H1 (cell line): Measurements from ENCODE around the gene CITED1. TPM values are rescaled to one million over a fixed set of nuclear protein-coding genes. Genes with fewer than 3 reads are reported as not detected.

ENCODE experiments used
- CTCF ChIA-PET: fragments of 300-600 bp; sonication (Branson Sonifier 250); formaldehyde crosslinking; loops from one replicate; lab custom pipeline; 2021; ENCODE audit not compliant: partially characterized antibody; lab: Charles Lee
- POLR2A ChIA-PET: fragments of 300-600 bp; sonication (Branson Sonifier 250); formaldehyde crosslinking; loops from one replicate; lab custom pipeline; 2021; ENCODE audit warnings: inconsistent platforms; ENCODE audit not compliant: partially characterized antibody; lab: Charles Lee
- DNase-seq, 2 experiments: peaks; one replicate each; pipeline versions ENCODE4 v3.0.0 to v3.0.0-alpha.2; 2010 to 2022; ENCODE audit warnings: low spot score in 2 of 2, low read depth in 1 of 2, mixed read lengths in 1 of 2
- FAIRE-seq: peaks from 2 replicates; lab custom pipeline; 2011; peaks lifted over from hg19 to GRCh38; lab: Jason Lieb, UNC
- H2AFZ ChIP-seq: 2 replicates; pipeline ENCODE4 v1.8.1; 2012; ENCODE audit warnings: low read length, inconsistent platforms
- H2AK5ac ChIP-seq: 2 replicates; pipeline ENCODE4 v1.6.1; 2013; ENCODE audit warnings: low read depth, low read length
- H2BK120ac ChIP-seq: replicated peaks from 2 replicates; pipeline ENCODE3; 2013; ENCODE audit warnings: low read depth, low read length, inconsistent platforms
- H2BK12ac ChIP-seq: 2 replicates; pipeline ENCODE4 v1.6.1; 2013; ENCODE audit warnings: low read depth, low read length
- H2BK15ac ChIP-seq: 2 replicates; pipeline ENCODE4 v1.6.1; 2013; ENCODE audit warnings: low read length
- H2BK20ac ChIP-seq: 2 replicates; pipeline ENCODE4 v1.6.1; 2013; ENCODE audit warnings: low read length
- H2BK5ac ChIP-seq: 2 replicates; pipeline ENCODE4 v1.6.1; 2013; ENCODE audit warnings: low read depth, low read length
- H3K14ac ChIP-seq: 2 replicates; pipeline ENCODE4 v1.6.1; 2013; ENCODE audit warnings: inconsistent platforms; ENCODE audit not compliant: insufficient read length
- H3K18ac ChIP-seq: 2 replicates; pipeline ENCODE4 v1.6.1; 2013; ENCODE audit warnings: low read length; ENCODE audit errors: extremely low read depth
- H3K23ac ChIP-seq: 2 replicates; pipeline ENCODE4 v1.6.1; 2013; ENCODE audit warnings: inconsistent platforms; ENCODE audit not compliant: insufficient read length
- H3K23me2 ChIP-seq: 2 replicates; pipeline ENCODE4 v1.6.1; 2013; ENCODE audit warnings: low read depth, low read length
- H3K27ac ChIP-seq: 2 replicates; pipeline ENCODE4 v1.6.1; 2011; ENCODE audit warnings: low read depth, low read length, inconsistent platforms
- H3K27me3 ChIP-seq, 4 experiments: replicated peaks in 1 of 4; 1 replicate in 1 of 4; 2 replicates in 3 of 4; pipeline versions ENCODE4 v1.6.1 to v1.8.1; 2011 to 2013; ENCODE audit warnings: low read length in 3 of 4, mild to moderate bottlenecking in 3 of 4, inconsistent platforms in 2 of 4, mixed read lengths in 2 of 4, moderate library complexity in 1 of 4; ENCODE audit not compliant: control insufficient read depth in 3 of 4, insufficient read depth in 3 of 4; ENCODE audit errors: extremely low read depth in 1 of 4
- H3K36me3 ChIP-seq, 4 experiments: 2 replicates each; pipeline versions ENCODE4 v1.6.1 to v1.8.1; 2011 to 2013; ENCODE audit warnings: mild to moderate bottlenecking in 4 of 4, low read length in 3 of 4, moderate library complexity in 2 of 4, control low read depth in 1 of 4, inconsistent platforms in 1 of 4; ENCODE audit not compliant: insufficient read depth in 4 of 4, control insufficient read depth in 2 of 4
- H3K4ac ChIP-seq: replicated peaks from 2 replicates; pipeline ENCODE3; 2013; ENCODE audit warnings: low read length, low read depth, mixed read lengths, inconsistent platforms; ENCODE audit not compliant: insufficient read length
- H3K4me1 ChIP-seq, 4 experiments: replicated peaks in 1 of 4; 1 replicate in 1 of 4; 2 replicates in 3 of 4; pipeline versions ENCODE4 v1.6.1 to v1.8.1; 2011 to 2013; ENCODE audit warnings: low read length in 3 of 4, inconsistent platforms in 2 of 4, mixed read lengths in 1 of 4; ENCODE audit not compliant: insufficient read depth in 4 of 4, control insufficient read depth in 3 of 4
- H3K4me2 ChIP-seq, 2 experiments: 2 replicates each; pipeline versions ENCODE4 v1.6.1 to v1.8.1; 2011 to 2013; ENCODE audit warnings: low read depth in 2 of 2, low read length in 2 of 2, control low read depth in 1 of 2, inconsistent platforms in 1 of 2, mild to moderate bottlenecking in 1 of 2; ENCODE audit not compliant: insufficient read depth in 1 of 2
- H3K4me3 ChIP-seq, 4 experiments: fragments of 200-600, 300-600 bp in 1 of 4; sonication (generic), shearing (Covaris generic), sonication (Bioruptor Twin) in 1 of 4; 2 replicates each; pipeline versions ENCODE4 v1.5.1 to v1.8.1; 2011 to 2016; ENCODE audit warnings: low read length in 4 of 4, low read depth in 3 of 4, control low read depth in 2 of 4, inconsistent platforms in 2 of 4, mild to moderate bottlenecking in 2 of 4, mixed read lengths in 1 of 4, moderate library complexity in 1 of 4; ENCODE audit not compliant: insufficient read depth in 2 of 4; ENCODE audit errors: extremely low read depth in 1 of 4
- H3K56ac ChIP-seq: replicated peaks from 2 replicates; pipeline ENCODE3; 2013; ENCODE audit warnings: low read depth, mild to moderate bottlenecking, mixed read lengths, low read length, inconsistent platforms; ENCODE audit not compliant: insufficient read length
- H3K79me1 ChIP-seq: 2 replicates; pipeline ENCODE4 v1.6.1; 2013; ENCODE audit warnings: low read depth, low read length, control low read depth
- H3K79me2 ChIP-seq, 2 experiments: 2 replicates each; pipeline versions ENCODE4 v1.6.1 to v1.8.1; 2012 to 2013; ENCODE audit warnings: low read length in 2 of 2, mild to moderate bottlenecking in 2 of 2, inconsistent platforms in 1 of 2; ENCODE audit not compliant: insufficient read depth in 2 of 2, control insufficient read depth in 1 of 2
- H3K9ac ChIP-seq, 4 experiments: replicated peaks in 1 of 4; 1 replicate in 1 of 4; 2 replicates in 3 of 4; pipeline versions ENCODE4 v1.6.1 to v1.8.1; 2011 to 2013; ENCODE audit warnings: low read depth in 3 of 4, low read length in 3 of 4, control low read depth in 2 of 4, mild to moderate bottlenecking in 2 of 4, moderate library complexity in 2 of 4, inconsistent platforms in 1 of 4; ENCODE audit errors: extremely low read depth in 1 of 4
- H3K9me3 ChIP-seq, 2 experiments: 2 replicates each; pipeline versions ENCODE4 v1.6.1 to v1.8.1; 2012 to 2013; ENCODE audit warnings: mild to moderate bottlenecking in 2 of 2, moderate library complexity in 2 of 2, control low read depth in 1 of 2, inconsistent platforms in 1 of 2, low read depth in 1 of 2, low read length in 1 of 2, mixed read lengths in 1 of 2; ENCODE audit not compliant: insufficient read depth in 2 of 2
- H4K20me1 ChIP-seq, 2 experiments: replicated peaks in 1 of 2; 2 replicates each; pipeline versions ENCODE3 to v1.8.1; 2011 to 2013; ENCODE audit warnings: inconsistent platforms in 2 of 2, low read length in 2 of 2, mild to moderate bottlenecking in 1 of 2; ENCODE audit not compliant: insufficient read depth in 2 of 2, control insufficient read depth in 1 of 2
- H4K5ac ChIP-seq: 2 replicates; pipeline ENCODE4 v1.6.1; 2013; ENCODE audit warnings: low read length, low read depth, mixed read lengths, inconsistent platforms; ENCODE audit not compliant: insufficient read length
- H4K8ac ChIP-seq: 2 replicates; pipeline ENCODE4 v1.8.0; 2013; ENCODE audit warnings: mild to moderate bottlenecking, moderate library complexity, low read length, inconsistent platforms; ENCODE audit not compliant: insufficient read depth; ENCODE audit errors: extremely low read depth
- H4K91ac ChIP-seq: replicated peaks from 2 replicates; pipeline ENCODE3; 2013; ENCODE audit warnings: low read length, mixed read lengths, inconsistent platforms; ENCODE audit not compliant: insufficient read length
- CREB1 ChIP-seq: IDR thresholded peaks from 2 replicates; pipeline ENCODE4 v1.6.1; 2012; ENCODE audit warnings: inconsistent platforms
- GABPA ChIP-seq: IDR thresholded peaks from 2 replicates; pipeline ENCODE4 v1.6.1; 2011; ENCODE audit warnings: mild to moderate bottlenecking, low read length, moderate library complexity, borderline replicate concordance; ENCODE audit not compliant: insufficient read depth
- MAFK ChIP-seq: IDR thresholded peaks from 2 replicates; pipeline ENCODE4 v1.6.1; 2012; ENCODE audit warnings: low read depth, mild to moderate bottlenecking, improper control_type of control experiment, low read length
- SIN3A ChIP-seq, 2 experiments: IDR thresholded peaks in 1 of 2; conservative IDR thresholded peaks in 1 of 2; 2 replicates each; pipeline ENCODE4 v1.6.1; 2011 to 2012; ENCODE audit warnings: low read length in 2 of 2, improper control_type of control experiment in 1 of 2, low read depth in 1 of 2, mild to moderate bottlenecking in 1 of 2
- WGBS, 2 experiments: shearing (Covaris generic) in 1 of 2; methylation state at CpG; one replicate each; pipeline versions ENCODE4 v1.1.6 to v1.1.7; 2013 to 2015; ENCODE audit warnings: low lambda C conversion rate in 2 of 2, mixed read lengths in 2 of 2, inconsistent platforms in 1 of 2, low coverage in 1 of 2, missing lambda C conversion rate in 1 of 2; ENCODE audit not compliant: insufficient replicate concordance in 2 of 2, insufficient coverage in 1 of 2, insufficient read length in 1 of 2; ENCODE audit errors: extremely low coverage in 1 of 2, missing lambda C conversion rate in 1 of 2; 5-methylcytosine and 5-hydroxymethylcytosine counted together
- polyA plus RNA-seq, 7 experiments: library from polyadenylated mRNA; depleted of rRNA in 3 of 7; stranded (reverse) in 5 of 7; unstranded in 2 of 7; fragments of >200 nt in 5 of 7; fragments of 200-250 nt in 2 of 7; gene quantifications; 1 replicate in 5 of 7; 2 replicates in 1 of 7; 4 replicates in 1 of 7; pipeline versions ENCODE4 v1.2.1 to v1.2.3, GENCODE V29; 2011 to 2013; ENCODE audit warnings: missing spikeins in 2 of 7, mixed read lengths in 2 of 7
- total RNA-seq: library from RNA; stranded (reverse); fragmentation: NEBNext Ultra II Directional; extraction: Animal tissue kit (Norgen Biotek cat#: 25700); gene quantifications from 2 replicates; pipeline ENCODE4 v1.2.1, GENCODE V29; 2021

CITED1 gene
- total and polyA plus RNA-seq, 2 of the 8 experiments (the other 6 are each of a cell fraction or from before 2014, with no cell fraction given): 1.2 to 2.4 TPM

- Histone ChIP-seq H4K20me1 (peaks cover 0 to 17% of the 10 kb centered on the region in 2 experiments), H3K4ac (no peak overlapping the region), H4K5ac (no peak overlapping the region), H3K56ac (no peak overlapping the region), H3K23ac (no peak overlapping the region), H4K8ac (no peak overlapping the region), H2BK12ac (no peak overlapping the region), H3K4me1 (peaks cover 0 to 6% (median 0%) of the 10 kb centered on the region in 4 experiments; a peak in 2 of 7 replicates), H3K4me2 (no peak overlapping the region), H3K36me3 (peaks cover 34 to 86% (median 68%) of the 10 kb centered on the region in 4 experiments), H2BK5ac (no peak overlapping the region), H3K9ac (no peak overlapping the region), H3K79me1 (no peaks in the 10 kb centered on the region), H2AK5ac (no peak overlapping the region), H3K9me3 (no peaks in the 10 kb centered on the region), H4K91ac (no peak overlapping the region), H3K27me3 (no peaks in the 10 kb centered on the region), H2BK20ac (no peak overlapping the region), H3K27ac (no peak overlapping the region), H2AFZ (no peak overlapping the region), H2BK120ac (no peak overlapping the region), H2BK15ac (no peak overlapping the region), H3K23me2 (peaks cover 6% of the 10 kb centered on the region; the same call in 1 of the 2 replicates), H3K79me2 (peaks cover 0 to 26% of the 10 kb centered on the region in 2 experiments; a peak in 3 of 4 replicates), H3K18ac (no peak overlapping the region), H3K4me3 (no peak overlapping the region), H3K14ac (no peak overlapping the region)
- no peak for TF ChIP-seq CREB1
- TF ChIP-seq SIN3A (conservative IDR thresholded peaks at IDR 0.05 in 1 of 2, IDR thresholded peaks at IDR 0.05 in 1 of 2; ENCODE audit: low read depth in 1 of 2, low read length in 2 of 2): no peak
- no peak for TF ChIP-seq MAFK
- TF ChIP-seq GABPA: no peak
- FAIRE-seq (no peak), DNase-seq (no peak)
- ChIA-PET POLR2A (interaction anchor here (1.4 kb wide), 2 partner anchors 10 to 33 kb away, joined by 3 to 8 read pairs; partner anchors contain the start of gene ERCC6L), CTCF (no interaction called here)
- WGBS, 2 experiments: 88% methylated on average over 3 of the region's 3 CpGs; no CpG with 5 or more reads in 1 of the 2 experiments
Observed at GRCh38 chrX:72271812-72272211, 33.9 kb downstream of the CITED1 start.
